Measurements from ENCODE around the gene SYNJ2.

Gene SYNJ2

DNA sequence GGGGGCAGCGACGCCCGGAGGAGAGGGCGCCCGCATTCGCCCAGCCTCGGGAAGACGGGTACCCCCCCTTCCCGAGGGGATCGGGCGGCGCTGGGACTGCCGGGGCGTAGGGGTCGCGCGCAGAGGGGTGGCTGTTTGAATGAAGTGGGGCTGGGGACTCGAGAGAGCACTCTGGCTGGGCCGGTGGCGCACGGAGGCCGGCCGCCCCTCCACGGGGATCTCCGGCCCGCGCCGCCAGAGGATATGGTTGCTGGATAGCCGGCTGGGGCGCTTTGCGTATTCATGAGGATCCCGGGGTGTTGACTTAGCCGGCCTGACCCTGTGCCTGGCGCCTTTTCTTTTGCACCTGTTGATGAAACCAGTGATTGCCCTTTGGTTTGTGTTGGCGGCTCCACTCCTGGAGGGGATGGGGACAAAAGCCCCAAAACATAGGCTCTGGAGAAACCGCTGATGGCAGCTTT is 469 bp downstream of the SYNJ2 start:
- no peak for DNase-seq (ENCODE audit: low read depth in 2 of 2)

DNA sequence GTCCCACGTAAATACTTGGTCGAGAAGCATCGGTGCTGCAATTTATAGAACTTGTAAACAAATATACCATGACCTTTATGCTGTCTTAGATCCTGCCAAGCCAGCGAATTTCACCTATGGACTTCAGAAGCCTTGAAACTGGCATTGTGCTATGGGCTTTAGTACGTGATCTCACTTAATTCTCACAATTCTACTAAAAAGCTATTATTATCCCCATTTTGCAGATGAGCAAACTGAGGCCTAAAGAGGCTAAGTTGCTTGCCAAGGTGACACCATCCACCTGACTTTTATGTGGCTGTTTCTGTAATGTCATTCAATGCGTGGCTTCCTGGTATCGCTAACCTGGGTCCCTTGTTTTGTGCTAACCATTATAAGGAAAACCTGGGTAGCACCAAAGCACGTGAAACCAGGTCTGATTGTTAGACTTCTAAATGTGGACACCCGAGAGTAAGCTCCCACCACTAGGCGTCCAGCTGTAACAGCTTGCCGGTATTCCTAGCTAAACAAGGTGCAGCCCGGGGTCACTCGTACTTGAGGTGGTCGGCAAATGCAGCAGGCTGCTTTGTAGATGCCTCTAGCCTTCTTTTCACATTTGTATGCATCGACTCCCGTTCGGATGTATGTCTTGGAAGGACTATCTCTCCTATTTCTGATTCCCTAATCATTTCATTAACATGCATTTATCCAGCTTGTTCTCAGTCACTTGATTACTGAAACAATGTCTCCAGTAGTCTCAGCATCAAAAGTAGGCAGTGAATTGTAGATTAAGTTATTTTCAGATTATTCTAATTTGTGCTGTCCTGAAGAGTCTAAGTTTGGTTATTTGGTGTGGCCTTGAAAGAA is 1.1 kb downstream of the SYNJ2 start:
- no peak for DNase-seq (ENCODE audit: low read depth in 2 of 2)

DNA sequence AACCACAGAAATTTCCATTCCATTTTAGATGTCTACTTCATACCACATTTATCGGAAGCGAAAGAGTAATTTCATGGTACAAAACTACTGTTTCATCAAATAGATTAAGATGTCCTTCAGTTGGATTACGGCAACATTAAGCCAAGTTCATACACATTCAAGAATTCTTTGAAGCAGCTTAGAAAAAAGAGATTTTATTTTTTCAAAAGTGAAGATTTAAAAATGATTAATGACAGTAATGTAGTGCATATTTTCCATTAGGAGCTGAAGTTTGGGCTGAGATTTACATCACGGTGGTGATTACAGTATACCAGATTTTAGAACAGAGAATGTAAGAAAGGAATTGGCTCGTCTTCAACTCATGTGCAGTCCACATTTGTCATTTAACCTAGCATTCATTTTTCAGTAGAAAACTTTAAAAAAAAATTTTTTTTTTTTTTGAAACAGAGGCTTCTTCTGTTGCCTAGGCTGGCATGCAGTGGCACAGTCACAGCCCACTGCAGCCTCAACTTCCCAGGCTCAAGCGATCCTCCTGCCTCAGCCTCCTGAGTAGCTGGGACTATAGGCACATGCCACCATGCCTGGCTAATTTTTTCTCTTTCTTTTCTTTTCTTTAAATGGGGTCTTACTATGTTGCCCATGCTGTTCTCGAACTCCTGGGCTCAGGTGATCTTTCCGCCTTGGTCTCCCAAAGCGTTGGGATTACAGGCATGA is 1.9 kb downstream of the SYNJ2 start:
- no peak for DNase-seq (ENCODE audit: low read depth in 2 of 2)

DNA sequence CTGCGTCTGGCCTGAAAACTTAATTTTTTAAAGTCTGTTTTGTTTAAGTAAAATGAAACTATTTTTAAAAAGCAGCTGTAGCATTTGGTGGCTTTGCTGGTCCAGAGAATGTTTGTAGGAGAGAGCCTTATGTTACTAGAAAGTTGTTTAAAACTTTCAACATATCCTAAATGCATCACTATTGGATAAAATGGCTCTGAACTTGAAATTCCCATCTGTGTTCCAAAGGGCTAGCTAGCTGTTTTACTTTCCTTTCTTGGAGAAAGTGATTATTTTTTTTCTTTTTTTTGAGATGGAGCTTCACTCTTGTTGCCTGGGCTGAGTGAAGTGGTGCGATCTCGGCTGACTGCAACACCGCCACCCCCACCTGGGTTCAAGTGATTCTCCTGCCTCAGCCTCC is 2.5 kb downstream of the SYNJ2 start:
- DNase-seq (ENCODE audit: low read depth in 2 of 2) = no peak

DNA sequence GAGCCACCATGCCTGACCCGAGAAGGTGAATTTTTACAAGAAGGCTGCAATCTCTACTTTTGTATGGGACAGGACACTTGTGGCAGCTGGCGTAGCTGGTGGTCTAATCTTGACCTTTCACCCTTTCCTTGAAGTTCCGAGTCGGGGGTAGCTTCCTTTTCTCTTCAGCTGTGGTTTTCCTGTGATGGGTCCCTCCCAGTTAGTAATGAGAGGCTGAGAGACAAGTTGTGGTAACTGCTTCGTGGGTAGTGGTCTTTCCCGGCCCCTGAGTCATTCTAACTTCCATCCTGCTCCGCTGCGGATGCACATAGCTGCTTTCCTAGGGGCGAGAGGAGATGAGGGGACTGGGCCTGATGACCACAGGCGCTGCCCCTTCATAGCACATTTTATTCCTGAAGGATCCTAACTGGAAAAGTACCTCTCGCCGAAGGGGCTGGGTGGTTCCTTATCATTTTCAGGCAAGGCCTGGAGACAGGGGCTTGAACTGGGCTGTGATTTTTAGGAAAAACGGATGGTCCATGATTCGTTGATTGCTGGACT is 3.1 kb downstream of the SYNJ2 start:
- no peak for DNase-seq (ENCODE audit: low read depth in 2 of 2)

DNA sequence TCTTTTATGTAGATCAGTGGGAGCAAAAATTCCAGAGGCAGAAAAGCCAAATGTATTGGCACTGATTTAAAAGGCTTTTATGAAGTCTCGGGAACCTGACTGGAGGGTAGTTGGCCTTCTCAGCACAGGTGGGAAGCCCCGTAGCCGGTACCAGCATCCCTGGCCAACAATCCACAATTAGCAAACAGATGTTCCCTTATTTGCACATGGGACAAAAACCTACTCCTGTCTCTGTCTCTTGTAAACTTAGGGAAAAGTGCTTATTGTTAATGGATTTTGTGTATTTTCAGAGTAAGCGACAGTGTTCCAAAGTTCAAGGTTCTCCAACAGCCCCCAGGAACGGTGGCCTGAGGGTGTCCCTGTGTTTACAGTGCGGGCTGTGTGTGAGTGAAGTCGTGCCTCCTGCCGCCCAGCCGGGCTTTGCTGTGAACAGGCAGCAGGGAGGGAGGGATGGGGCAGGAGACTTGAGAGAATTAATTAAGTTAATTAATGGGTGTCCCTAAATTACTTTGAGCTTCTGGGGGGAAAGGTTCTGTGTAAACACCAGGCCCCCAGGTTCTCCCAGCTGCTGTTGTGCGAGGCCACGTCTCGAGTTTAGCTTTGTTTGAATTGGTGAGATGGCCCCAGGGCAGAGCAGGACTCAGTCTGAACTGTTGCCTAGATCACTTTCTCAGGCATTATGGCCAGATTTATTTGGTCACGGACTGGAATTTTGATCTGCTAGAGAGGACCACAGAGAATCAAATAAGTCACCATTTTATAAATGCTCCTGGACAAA is 3.9 kb downstream of the SYNJ2 start:
- DNase-seq (ENCODE audit: low read depth in 2 of 2) = no peak

DNA sequence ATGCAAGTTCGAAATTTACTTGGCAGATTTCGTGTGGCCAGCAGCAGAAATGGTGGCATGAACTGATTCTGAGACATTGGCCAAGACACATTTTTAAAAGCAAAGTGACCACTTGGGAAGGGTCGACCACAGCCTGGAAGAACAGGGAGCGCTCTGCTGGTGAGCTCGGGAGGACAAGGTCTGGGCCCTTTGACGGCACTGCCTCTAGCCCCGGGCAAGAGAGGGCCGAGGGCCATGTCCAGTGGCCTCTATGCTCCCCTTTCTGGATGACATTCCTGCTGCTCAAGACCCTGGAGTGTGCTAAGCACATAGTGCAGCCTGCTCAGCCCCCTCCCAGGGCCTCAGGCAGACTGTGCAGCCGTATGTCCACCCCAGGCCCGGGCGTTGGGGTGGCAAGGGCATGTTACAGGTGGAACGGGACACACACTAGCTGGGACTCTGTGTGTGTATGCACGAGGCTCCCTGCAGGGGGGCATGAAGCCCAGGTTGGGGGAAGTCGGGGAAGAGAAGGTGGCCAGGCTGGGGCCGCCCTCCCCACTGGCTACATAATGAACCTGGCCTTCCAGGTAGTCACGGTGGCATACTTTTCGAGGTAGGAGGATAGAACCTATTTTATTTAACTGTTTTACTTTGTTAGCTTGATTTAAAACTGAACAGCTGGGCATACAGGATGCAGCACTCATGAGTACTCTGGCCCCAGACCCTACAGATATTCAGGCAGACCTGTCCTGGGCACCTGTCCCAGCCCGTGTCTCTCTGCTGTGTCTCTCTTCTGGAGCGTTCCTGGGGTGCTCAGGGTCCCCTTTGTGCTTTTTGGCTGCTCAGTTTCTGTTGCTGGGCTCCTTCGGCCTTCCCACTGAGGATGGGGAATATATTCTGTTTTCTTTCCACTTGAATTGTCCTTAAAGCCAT is 6.4 kb downstream of the SYNJ2 start:
- DNase-seq (ENCODE audit: low read depth in 2 of 2) = no peak

DNA sequence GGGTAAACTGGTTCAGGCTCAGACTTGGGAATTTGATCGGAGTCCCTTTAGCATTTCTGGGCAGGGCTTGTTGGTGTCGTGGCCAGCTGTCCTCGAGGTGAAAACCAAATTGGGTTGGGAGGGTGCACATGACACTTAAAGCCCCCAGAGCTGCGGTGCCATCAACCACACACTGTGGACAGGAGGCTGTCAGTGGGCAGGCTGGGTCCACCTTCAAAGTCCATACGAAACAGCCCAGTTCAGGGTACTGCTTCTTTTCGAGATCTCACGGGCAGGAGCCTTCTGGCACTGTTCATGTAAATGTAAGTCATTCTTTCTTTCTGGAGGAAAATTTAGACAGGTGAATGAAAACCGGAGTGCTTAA is 7.0 kb downstream of the SYNJ2 start:
- no peak for DNase-seq (ENCODE audit: low read depth in 2 of 2)

DNA sequence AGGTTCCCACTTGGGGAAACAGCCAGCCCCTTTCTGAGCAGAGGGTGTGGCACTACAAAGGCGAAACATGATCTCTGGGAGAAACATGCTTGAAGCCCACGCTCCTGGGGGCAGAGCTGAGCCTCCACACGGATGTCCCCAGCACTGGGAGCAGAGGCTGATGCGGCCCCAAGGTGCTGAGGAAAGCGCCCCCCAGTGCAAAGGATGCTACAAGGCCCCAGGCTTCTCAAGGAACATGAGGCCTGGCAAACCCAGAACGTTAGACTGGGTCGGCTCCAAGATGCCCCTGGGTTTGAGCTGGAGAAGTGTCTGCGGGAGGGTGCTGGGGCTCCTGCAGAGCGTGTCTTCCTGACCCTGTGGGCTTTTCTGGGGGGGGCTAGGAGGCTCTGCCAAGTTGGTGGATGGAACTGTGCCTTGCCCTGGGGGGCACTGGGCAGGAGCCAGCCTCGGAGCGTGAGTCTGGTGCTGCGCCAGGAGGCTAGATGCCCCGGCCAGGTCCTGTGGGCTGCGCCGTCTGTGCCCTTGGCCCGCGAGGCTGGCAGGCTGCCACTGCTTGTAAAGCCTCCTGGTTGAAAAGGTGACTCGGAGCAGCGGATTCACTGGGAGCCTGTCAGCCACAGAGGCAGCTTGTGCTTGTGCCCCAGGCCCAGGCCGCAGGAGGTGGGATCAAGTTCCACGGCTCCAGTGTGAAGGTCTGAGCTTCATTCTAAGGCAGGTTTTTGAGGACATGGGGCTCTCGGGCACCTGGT is 8.1 kb downstream of the SYNJ2 start:
- no peak for DNase-seq (ENCODE audit: low read depth in 2 of 2)

DNA sequence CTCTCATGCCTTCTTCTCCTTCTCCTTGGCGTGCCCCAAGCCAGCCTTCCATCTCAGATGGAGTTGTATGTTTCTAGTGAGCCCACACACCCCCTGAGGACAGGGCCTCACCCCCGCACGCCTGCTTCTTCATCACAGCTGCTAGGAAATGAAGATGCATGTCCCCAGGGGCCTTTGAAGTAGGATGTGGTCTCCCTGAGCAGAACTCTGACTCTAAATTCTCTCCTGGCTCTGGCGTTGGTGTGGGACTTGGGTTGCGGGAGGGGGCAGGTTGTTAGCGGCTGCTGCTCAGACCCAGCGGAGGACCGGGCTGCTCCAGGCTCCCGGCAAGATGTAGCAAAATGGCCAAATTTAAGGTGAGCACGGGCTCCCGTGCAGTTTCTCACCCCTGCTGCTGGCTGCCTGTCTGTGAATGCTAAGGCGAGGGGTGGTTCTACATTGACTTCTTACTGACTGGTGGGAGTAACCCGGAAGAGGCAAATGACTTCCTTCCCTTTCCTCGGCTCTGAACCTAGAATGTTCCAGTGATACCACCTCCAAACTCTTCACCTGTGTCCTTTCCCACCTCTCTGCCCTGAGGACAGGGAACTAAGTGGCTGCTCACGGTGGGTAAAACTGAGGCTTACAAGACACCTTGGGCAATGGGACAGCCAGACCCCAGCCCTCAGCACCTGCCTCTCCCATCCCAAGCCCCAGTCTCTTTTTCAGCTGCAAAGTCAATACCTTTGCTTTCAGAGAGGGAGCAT is 8.8 kb downstream of the SYNJ2 start:
- no peak for DNase-seq (ENCODE audit: low read depth in 2 of 2)

DNA sequence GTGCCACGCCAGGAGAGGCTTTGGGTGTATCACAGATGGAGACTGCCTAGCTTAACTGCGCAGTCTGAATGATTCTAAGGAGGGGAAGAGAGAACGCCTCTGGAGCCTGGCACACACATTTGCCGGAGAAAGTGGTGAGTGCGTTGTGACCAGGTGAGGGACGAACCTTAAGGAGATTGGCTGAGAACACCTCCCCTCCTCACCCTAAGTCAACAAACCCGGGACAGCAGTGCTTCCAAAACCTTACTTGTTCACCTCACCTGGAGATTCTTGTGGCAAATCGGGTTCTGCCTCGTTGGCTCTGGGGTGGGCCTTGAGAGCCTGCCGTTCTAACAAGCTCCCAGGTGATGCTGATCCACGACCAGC is 9.4 kb downstream of the SYNJ2 start:
- DNase-seq (ENCODE audit: low read depth in 2 of 2) = no peak

DNA sequence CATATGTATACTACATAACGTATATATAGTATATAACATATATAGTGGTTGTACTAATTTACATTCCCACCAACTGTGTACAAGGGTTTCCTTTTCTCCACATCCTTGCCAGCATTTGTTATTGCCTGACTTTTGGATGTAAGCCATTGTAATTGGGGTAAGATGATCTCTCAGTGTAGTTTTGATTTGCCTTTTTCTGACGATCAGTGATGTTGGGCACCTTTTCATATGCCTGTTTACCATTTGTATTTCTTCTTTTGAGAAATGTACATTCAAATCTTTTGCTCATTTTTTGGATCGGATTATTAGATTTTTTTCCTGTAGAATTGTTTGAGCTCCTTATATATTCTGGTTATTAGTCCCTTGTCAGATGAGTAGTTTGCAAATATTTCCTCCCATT is 11.4 kb downstream of the SYNJ2 start:
- no peak for DNase-seq (ENCODE audit: low read depth in 2 of 2)

DNA sequence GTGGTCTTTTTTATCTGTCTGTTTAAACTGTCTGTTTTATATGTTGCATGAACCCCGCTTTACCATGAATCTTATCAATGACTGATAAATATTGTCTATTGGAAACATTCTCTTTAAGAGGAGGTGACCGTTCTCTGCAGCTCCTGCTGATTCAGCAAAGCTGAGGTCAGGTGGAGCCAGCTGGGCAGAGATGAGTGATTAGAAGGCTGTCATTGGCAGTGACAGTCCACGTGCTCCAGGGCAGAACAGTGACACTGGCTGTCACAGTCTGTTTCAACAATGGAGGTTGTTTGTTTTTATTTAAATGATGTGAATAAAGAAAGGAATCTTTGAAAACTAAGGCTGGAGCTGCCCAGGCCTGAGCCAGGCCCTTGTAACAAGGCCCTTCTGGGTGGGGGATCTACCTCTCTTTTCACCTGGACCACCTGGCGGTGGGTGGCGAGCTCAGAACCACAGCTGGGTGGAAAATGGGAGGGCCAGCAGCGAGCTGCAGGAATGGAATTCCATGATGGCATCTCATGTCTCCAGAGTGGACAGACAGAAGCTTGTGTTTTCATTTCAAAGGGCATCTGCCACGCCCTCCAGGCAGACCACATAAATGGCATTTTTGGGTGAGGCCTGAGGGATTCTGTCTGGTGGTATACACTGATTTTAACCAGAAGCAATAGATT is 12.6 kb downstream of the SYNJ2 start:
- DNase-seq (ENCODE audit: low read depth in 2 of 2) = no peak

DNA sequence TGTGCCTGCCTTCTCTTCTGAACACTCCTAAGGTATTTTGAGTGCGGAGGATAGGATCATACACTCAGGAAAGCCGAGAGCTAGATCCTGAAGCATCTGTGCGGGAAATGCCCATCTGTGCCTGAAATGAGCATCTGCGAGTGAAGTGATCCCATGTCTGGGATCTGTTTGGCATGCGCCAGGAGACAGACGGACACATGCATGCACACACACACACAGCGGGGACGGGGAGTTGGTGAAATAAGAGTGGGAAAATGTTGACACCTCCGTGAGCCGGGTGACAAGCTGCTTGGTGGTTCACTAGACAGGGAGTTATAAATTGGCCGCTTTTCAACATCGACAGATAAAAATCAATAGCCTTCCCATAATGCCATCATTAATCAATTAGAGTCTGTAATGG is 13.8 kb downstream of the SYNJ2 start:
- DNase-seq (ENCODE audit: low read depth in 2 of 2) = no peak

DNA sequence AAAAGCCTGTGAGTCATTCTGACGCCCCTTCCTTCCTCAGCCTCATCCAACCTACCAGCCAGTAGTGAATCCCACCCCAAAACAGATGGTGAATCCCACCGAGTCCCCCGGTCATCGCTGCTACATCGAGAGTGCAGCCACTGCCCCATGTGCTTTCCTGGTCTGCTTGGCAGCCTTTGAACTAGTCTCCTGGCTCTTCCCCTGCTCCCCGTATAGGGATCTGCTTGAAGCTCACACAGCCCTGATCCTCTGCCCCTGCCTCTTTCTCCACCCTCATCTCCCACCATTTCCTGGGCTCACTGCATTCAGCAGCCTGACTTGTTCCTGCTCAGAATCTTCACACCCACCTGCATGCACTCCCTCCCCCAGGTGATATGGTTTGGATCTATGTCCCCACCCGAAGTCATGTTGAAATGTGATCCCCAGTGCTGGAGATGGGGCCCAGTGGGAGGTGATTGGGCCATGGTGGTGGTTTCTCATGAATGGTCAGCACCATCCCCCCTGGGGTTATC is 14.6 kb downstream of the SYNJ2 start:
- DNase-seq (ENCODE audit: low read depth in 2 of 2) = no peak

DNA sequence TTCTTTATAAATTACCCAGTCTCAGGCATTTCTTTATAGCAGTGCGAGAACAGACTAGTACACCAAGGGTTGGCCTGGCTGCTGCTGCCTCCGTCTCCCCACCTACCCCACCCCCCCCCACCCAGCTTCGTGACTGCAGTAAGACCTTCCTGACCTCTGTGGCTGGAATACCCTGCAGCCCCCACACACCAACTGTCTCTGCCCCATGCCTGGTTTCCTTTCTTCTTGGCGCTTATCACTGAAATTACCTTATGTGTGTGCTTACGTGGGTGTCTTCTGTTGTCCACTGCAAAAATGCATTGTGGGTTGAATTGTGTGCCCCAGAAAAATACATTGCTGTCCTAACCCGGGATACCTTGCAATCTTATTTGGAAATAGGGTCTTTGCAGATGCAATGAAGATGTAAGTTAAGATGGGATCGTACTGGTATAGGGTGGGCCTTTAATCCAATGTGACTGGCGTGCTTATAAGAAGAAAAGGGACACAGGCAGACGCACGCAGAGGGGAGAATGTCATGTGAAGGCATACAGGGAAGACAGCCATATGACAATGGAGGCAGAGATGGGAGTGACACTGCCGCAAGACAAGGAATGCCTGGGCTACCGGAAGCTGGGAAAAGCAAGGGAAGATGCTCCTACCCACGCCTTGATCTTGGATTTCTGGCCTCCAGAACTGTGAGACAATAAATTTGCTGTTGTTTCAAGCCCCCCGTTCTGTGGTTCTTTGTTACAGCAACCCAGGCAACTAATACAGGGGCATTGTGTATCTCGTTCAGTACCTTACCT is 15.4 kb downstream of the SYNJ2 start:
- no peak for DNase-seq (ENCODE audit: low read depth in 2 of 2)

DNA sequence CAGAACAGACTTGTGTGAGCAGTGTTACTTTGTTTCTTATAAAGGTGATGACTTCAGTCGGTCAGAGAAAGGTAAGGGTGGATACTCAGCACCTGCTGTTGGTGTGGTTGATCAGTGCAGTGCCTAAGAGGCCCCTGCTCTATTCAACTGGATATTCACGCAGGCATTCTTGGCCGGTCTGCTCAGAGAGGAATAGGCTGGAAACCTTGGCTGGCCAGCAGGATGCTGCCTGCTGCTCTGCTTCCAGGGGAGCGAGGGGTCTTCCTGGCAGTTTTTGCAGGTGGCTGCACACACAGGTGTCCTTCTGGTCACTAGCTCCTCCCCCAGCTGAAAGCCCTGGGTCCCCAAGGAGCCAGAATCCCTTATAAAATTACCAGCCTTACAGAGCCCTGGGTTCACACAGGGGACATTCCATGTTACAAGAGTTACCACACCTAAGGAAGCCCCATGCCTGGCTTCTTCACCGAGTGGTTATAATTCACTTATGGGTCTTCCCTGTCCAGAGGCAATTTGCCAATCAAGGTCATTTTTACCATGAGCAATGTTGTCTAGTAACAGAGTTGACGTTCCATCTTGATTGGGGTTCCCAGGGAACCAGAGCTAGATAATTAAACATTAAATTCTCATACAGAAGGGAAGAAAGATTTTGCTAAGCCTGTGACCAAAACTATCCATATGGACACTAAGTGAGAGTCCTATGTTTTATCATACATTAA is 16.4 kb downstream of the SYNJ2 start:
- no peak for DNase-seq (ENCODE audit: low read depth in 2 of 2)
